CD4-positive, alpha-beta T cell treated with Interleukin-15 for 4 hours (primary cell): ENCODE results near the gene TANGO6.

Experiments
- DNase-seq: peaks from one replicate; pipeline ENCODE4 v3.0.0-alpha.2; 2020; ENCODE audit warnings: low spot score

TANGO6 gene

GRCh38 chr16:68866933-68867332 lies 23.6 kb downstream of the TANGO6 start:
- no peak for DNase-seq

- DNase-seq, result no peak
Observed at GRCh38 chr16:68869492-68870088, 26.3 kb downstream of the TANGO6 start.

GRCh38 chr16:68873635-68874471 lies 30.5 kb downstream of the TANGO6 start:
- DNase-seq, result no peak

GRCh38 chr16:68875871-68876270 lies 32.5 kb downstream of the TANGO6 start:
- no peak for DNase-seq

- no peak for DNase-seq
Observed at GRCh38 chr16:68883685-68884084, 40.4 kb downstream of the TANGO6 start.

GRCh38 chr16:68884401-68884800 lies 41.1 kb downstream of the TANGO6 start:
- DNase-seq, result no peak

GRCh38 chr16:68884861-68885720 lies 41.8 kb downstream of the TANGO6 start:
- DNase-seq, result no peak

GRCh38 chr16:68887107-68887506 lies 43.8 kb downstream of the TANGO6 start:
- no peak for DNase-seq

- no peak for DNase-seq
Observed at GRCh38 chr16:68889508-68890150, 46.3 kb downstream of the TANGO6 start.

GRCh38 chr16:68892214-68892613 lies 48.9 kb downstream of the TANGO6 start:
- no peak for DNase-seq

- no peak for DNase-seq
Observed at GRCh38 chr16:68892898-68893297, 49.6 kb downstream of the TANGO6 start.

GRCh38 chr16:68893710-68894705 lies 50.7 kb downstream of the TANGO6 start:
- DNase-seq, result no peak

GRCh38 chr16:68894714-68895113 lies 51.4 kb downstream of the TANGO6 start:
- no peak for DNase-seq

- DNase-seq, result no peak
Observed at GRCh38 chr16:68898026-68898425, 54.7 kb downstream of the TANGO6 start.

- no peak for DNase-seq
Observed at GRCh38 chr16:68900009-68900408, 56.7 kb downstream of the TANGO6 start.

- no peak for DNase-seq
Observed at GRCh38 chr16:68902003-68902968, 59.0 kb downstream of the TANGO6 start.

GRCh38 chr16:68902969-68903345 lies 59.6 kb downstream of the TANGO6 start:
- no peak for DNase-seq

GRCh38 chr16:68907297-68907696 lies 64.0 kb downstream of the TANGO6 start:
- DNase-seq, result no peak

GRCh38 chr16:68907781-68908181 lies 64.5 kb downstream of the TANGO6 start:
- no peak for DNase-seq
